GM18498 (cell line): ENCODE results near the gene CABP4.
"Not testable (repeated sequence)": the region's sequence is repeated elsewhere in the genome, so short reads cannot be mapped to it uniquely, and the experiment has no call there.

Source experiments
- ATAC-seq: cut with Tn5 transposase; IDR thresholded peaks from one replicate; pipeline ENCODE4 v1.9.1; 2021; ENCODE audit warnings: mild to moderate bottlenecking, moderate library complexity; ENCODE audit not compliant: unreplicated experiment

CABP4 gene

GRCh38 chr11:67418476-67419281 lies 36.5 kb upstream of the CABP4 start:
- no peak for ATAC-seq

- ATAC-seq, result no peak
Measured at GRCh38 chr11:67419325-67420049, 35.7 kb upstream of the CABP4 start.

GRCh38 chr11:67420147-67420645 lies 35.0 kb upstream of the CABP4 start:
- no peak for ATAC-seq

GRCh38 chr11:67420646-67421429 lies 34.3 kb upstream of the CABP4 start:
- peak; percentile 83 for ATAC-seq

- ATAC-seq, result no peak
Measured at GRCh38 chr11:67421430-67422031, 33.6 kb upstream of the CABP4 start.

- ATAC-seq, result no peak
Measured at GRCh38 chr11:67422891-67423290, 32.3 kb upstream of the CABP4 start.

- ATAC-seq, result no peak
Measured at GRCh38 chr11:67423466-67423865, 31.7 kb upstream of the CABP4 start.

GRCh38 chr11:67423891-67424613 lies 31.1 kb upstream of the CABP4 start:
- no peak for ATAC-seq

GRCh38 chr11:67427364-67427859 lies 27.7 kb upstream of the CABP4 start:
- ATAC-seq, result not testable (repeated sequence)

GRCh38 chr11:67428052-67429001 lies 26.8 kb upstream of the CABP4 start, which contains the start of gene RPS6KB2:
Gene RPS6KB2, plus strand, starts transcription at chr11:67428494. Its CDS starts 52 bp downstream, at chr11:67428546.
- peak; percentile 79 for ATAC-seq

GRCh38 chr11:67429038-67429668 lies 26.0 kb upstream of the CABP4 start:
- no peak for ATAC-seq

GRCh38 chr11:67429722-67430121 lies 25.4 kb upstream of the CABP4 start:
- no peak for ATAC-seq

- no peak for ATAC-seq
Measured at GRCh38 chr11:67431346-67432249, 23.6 kb upstream of the CABP4 start.

- ATAC-seq, result no peak
Measured at GRCh38 chr11:67432655-67433349, 22.4 kb upstream of the CABP4 start.

GRCh38 chr11:67433536-67434394 lies 21.4 kb upstream of the CABP4 start:
- ATAC-seq, result no peak

GRCh38 chr11:67434395-67434881 lies 20.7 kb upstream of the CABP4 start:
- ATAC-seq, result no peak
